Smooth muscle cell (in vitro differentiated cells): Measurements from ENCODE around the gene VAMP4. TPM values are rescaled to one million over a fixed set of nuclear protein-coding genes. Genes with fewer than 3 reads are reported as not detected.

Experiments
- DNase-seq: peaks from one replicate; lab custom pipeline; 2025; ENCODE audit not compliant: unreplicated experiment; lab: John Stamatoyannopoulos, UW
- H2AFZ ChIP-seq: fragments of 200-600 bp; sonication (generic); 2 replicates; pipeline ENCODE4 v1.6.0; 2016; ENCODE audit warnings: antibody characterized with exemption, low read depth, mild to moderate bottlenecking
- H3F3A ChIP-seq: fragments of 200-600 bp; sonication (generic); 2 replicates; pipeline ENCODE4 v1.6.0; 2017; ENCODE audit warnings: antibody characterized with exemption, low read depth
- H3K27ac ChIP-seq: fragments of 200-600 bp; sonication (generic); 2 replicates; pipeline ENCODE4 v1.5.1; 2016; ENCODE audit warnings: low read depth, mild to moderate bottlenecking
- H3K27me3 ChIP-seq: fragments of 200-600 bp; sonication (generic); 2 replicates; pipeline ENCODE4 v1.6.1; 2016; ENCODE audit warnings: low read depth, mild to moderate bottlenecking
- H3K36me3 ChIP-seq: fragments of 200-600 bp; sonication (generic); 2 replicates; pipeline ENCODE4 v1.5.1; 2016; ENCODE audit warnings: low read depth
- H3K4me1 ChIP-seq: fragments of 200-600 bp; sonication (generic); 2 replicates; pipeline ENCODE4 v1.5.1; 2016; ENCODE audit warnings: low read depth
- H3K4me2 ChIP-seq: fragments of 200-600 bp; sonication (generic); 2 replicates; pipeline ENCODE4 v1.6.0; 2016; ENCODE audit warnings: mild to moderate bottlenecking
- H3K4me3 ChIP-seq: fragments of 200-600 bp; sonication (generic); 2 replicates; pipeline ENCODE4 v1.5.1; 2016; ENCODE audit warnings: mild to moderate bottlenecking
- H3K79me2 ChIP-seq: fragments of 200-600 bp; sonication (generic); 2 replicates; pipeline ENCODE4 v1.6.0; 2016; ENCODE audit warnings: low read depth, mild to moderate bottlenecking
- H3K9ac ChIP-seq: fragments of 200-600 bp; sonication (generic); 2 replicates; pipeline ENCODE4 v1.6.0; 2016; ENCODE audit warnings: low read depth
- H3K9me3 ChIP-seq: fragments of 200-600 bp; sonication (generic); replicated peaks from 2 replicates; pipeline ENCODE4 v1.5.1; 2016; ENCODE audit warnings: low read depth
- H4K20me1 ChIP-seq: fragments of 200-600 bp; sonication (generic); 2 replicates; pipeline ENCODE4 v1.6.0; 2016; ENCODE audit warnings: low read depth
- CTCF ChIP-seq: fragments of 200-600 bp; sonication (generic); IDR thresholded peaks from 2 replicates; pipeline ENCODE4 v1.5.1; 2017; ENCODE audit warnings: borderline replicate concordance, mild to moderate bottlenecking, antibody characterized with exemption; ENCODE audit not compliant: insufficient read depth, poor library complexity, severe bottlenecking
- WGBS: methylation state at CpG from one replicate; pipeline ENCODE4 v1.1.7; 2016; ENCODE audit warnings: low lambda C conversion rate; 5-methylcytosine and 5-hydroxymethylcytosine counted together
- polyA plus RNA-seq: library from polyadenylated mRNA; unstranded; fragments of >200 nt; fragmentation: Nextera tagmentation; extraction: Ambion mirVana; gene quantifications from 2 replicates; pipeline ENCODE4 v1.2.1, GENCODE V29; 2016
- total RNA-seq: library from RNA; depleted of rRNA; stranded (reverse); fragments of >200 nt; gene quantifications from 2 replicates; pipeline ENCODE4 v1.2.3, GENCODE V29; 2014

The VAMP4 gene
- total and polyA plus RNA-seq, 2 experiments from 2014 or later, result 15.2 to 17.4 TPM

- H3K4me2 ChIP-seq, result no peak overlapping the region
- H3F3A ChIP-seq, result no peaks in the 10 kb centered on the region
- no peaks in the 10 kb centered on the region for H3K4me1 ChIP-seq
Measured at GRCh38 chr1:171762143-171762563, 20.3 kb upstream of the VAMP4 start.

GRCh38 chr1:171758011-171758410 is 16.1 kb upstream of the VAMP4 start:
- no peak overlapping the region for H3K4me3 ChIP-seq
- H4K20me1 ChIP-seq, result no peaks in the 10 kb centered on the region
- no peak overlapping the region for H2AFZ ChIP-seq
- DNase-seq, result no peak
- H3K27ac ChIP-seq, result no peak overlapping the region
- no peak overlapping the region for H3K9ac ChIP-seq
- H3K9me3 ChIP-seq, result no peaks in the 10 kb centered on the region
- no peaks in the 10 kb centered on the region for H3K4me1 ChIP-seq
- H3K36me3 ChIP-seq, result no peaks in the 10 kb centered on the region
- no peak overlapping the region for H3K4me2 ChIP-seq
- no peaks in the 10 kb centered on the region for H3F3A ChIP-seq
- no peaks in the 10 kb centered on the region for H3K27me3 ChIP-seq
- H3K79me2 ChIP-seq, result no peaks in the 10 kb centered on the region
- no peak for TF ChIP-seq CTCF

More at GRCh38 chr1:171762143-171762563, 20.3 kb upstream of the VAMP4 start:
- Histone ChIP-seq H4K20me1 (no peaks in the 10 kb centered on the region), H3K79me2 (no peaks in the 10 kb centered on the region), H3K36me3 (no peaks in the 10 kb centered on the region), H3K4me3 (no peak overlapping the region), H3K9me3 (no peaks in the 10 kb centered on the region), H3K9ac (no peak overlapping the region), H3K27ac (no peak overlapping the region), H3K27me3 (no peaks in the 10 kb centered on the region), H2AFZ (no peak overlapping the region)
- no peak for DNase-seq
- WGBS, result 92% methylated on average over 6 of the region's 6 CpGs
- no peak for TF ChIP-seq CTCF

- TF ChIP-seq CTCF, result no peak
- H3K4me2 ChIP-seq, result no peak overlapping the region
- no peaks in the 10 kb centered on the region for H3K36me3 ChIP-seq
- no peak overlapping the region for H3K9ac ChIP-seq
- no peaks in the 10 kb centered on the region for H3F3A ChIP-seq
- WGBS, result 94% methylated on average over 4 of the region's 4 CpGs
- no peaks in the 10 kb centered on the region for H3K4me1 ChIP-seq
- no peaks in the 10 kb centered on the region for H3K79me2 ChIP-seq
- H4K20me1 ChIP-seq, result no peaks in the 10 kb centered on the region
- H3K27me3 ChIP-seq, result no peaks in the 10 kb centered on the region
- no peak overlapping the region for H3K27ac ChIP-seq
- no peak overlapping the region for H3K4me3 ChIP-seq
- H3K9me3 ChIP-seq, result no peaks in the 10 kb centered on the region
- H2AFZ ChIP-seq, result no peak overlapping the region
- DNase-seq, result no peak
Measured at GRCh38 chr1:171756856-171757255, 15.0 kb upstream of the VAMP4 start.

GRCh38 chr1:171754971-171755370 is 13.1 kb upstream of the VAMP4 start:
- Histone ChIP-seq H3K4me2 (no peak overlapping the region), H3K79me2 (no peaks in the 10 kb centered on the region), H3F3A (no peaks in the 10 kb centered on the region), H3K4me3 (no peak overlapping the region), H3K4me1 (no peaks in the 10 kb centered on the region), H3K27ac (no peak overlapping the region), H2AFZ (no peak overlapping the region), H3K27me3 (no peaks in the 10 kb centered on the region), H4K20me1 (no peaks in the 10 kb centered on the region), H3K9ac (no peak overlapping the region), H3K9me3 (no peaks in the 10 kb centered on the region), H3K36me3 (no peaks in the 10 kb centered on the region)
- TF ChIP-seq CTCF, result no peak
- DNase-seq, result no peak
- whole genome bisulfite sequencing, result 100% methylated on average over 1 of the region's 1 CpG
